H1 (cell line): ENCODE data around the gene UBAC1. TPM values are rescaled to one million over a fixed set of nuclear protein-coding genes. Genes with fewer than 3 reads are reported as not detected.

Experiments used
- CTCF ChIA-PET: fragments of 300-600 bp; sonication (Branson Sonifier 250); formaldehyde crosslinking; loops from one replicate; lab custom pipeline; 2021; ENCODE audit not compliant: partially characterized antibody; lab: Charles Lee
- POLR2A ChIA-PET: fragments of 300-600 bp; sonication (Branson Sonifier 250); formaldehyde crosslinking; loops from one replicate; lab custom pipeline; 2021; ENCODE audit warnings: inconsistent platforms; ENCODE audit not compliant: partially characterized antibody; lab: Charles Lee
- DNase-seq, 2 experiments: peaks; one replicate each; pipeline versions ENCODE4 v3.0.0 to v3.0.0-alpha.2; 2010 to 2022; ENCODE audit warnings: low spot score in 2 of 2, low read depth in 1 of 2, mixed read lengths in 1 of 2
- FAIRE-seq: peaks from 2 replicates; lab custom pipeline; 2011; peaks lifted over from hg19 to GRCh38; lab: Jason Lieb, UNC
- H2AFZ ChIP-seq: 2 replicates; pipeline ENCODE4 v1.8.1; 2012; ENCODE audit warnings: low read length, inconsistent platforms
- H2AK5ac ChIP-seq: 2 replicates; pipeline ENCODE4 v1.6.1; 2013; ENCODE audit warnings: low read depth, low read length
- H2BK120ac ChIP-seq: replicated peaks from 2 replicates; pipeline ENCODE3; 2013; ENCODE audit warnings: low read depth, low read length, inconsistent platforms
- H2BK12ac ChIP-seq: 2 replicates; pipeline ENCODE4 v1.6.1; 2013; ENCODE audit warnings: low read depth, low read length
- H2BK15ac ChIP-seq: 2 replicates; pipeline ENCODE4 v1.6.1; 2013; ENCODE audit warnings: low read length
- H2BK20ac ChIP-seq: 2 replicates; pipeline ENCODE4 v1.6.1; 2013; ENCODE audit warnings: low read length
- H2BK5ac ChIP-seq: 2 replicates; pipeline ENCODE4 v1.6.1; 2013; ENCODE audit warnings: low read depth, low read length
- H3K14ac ChIP-seq: 2 replicates; pipeline ENCODE4 v1.6.1; 2013; ENCODE audit warnings: inconsistent platforms; ENCODE audit not compliant: insufficient read length
- H3K18ac ChIP-seq: 2 replicates; pipeline ENCODE4 v1.6.1; 2013; ENCODE audit warnings: low read length; ENCODE audit errors: extremely low read depth
- H3K23ac ChIP-seq: 2 replicates; pipeline ENCODE4 v1.6.1; 2013; ENCODE audit warnings: inconsistent platforms; ENCODE audit not compliant: insufficient read length
- H3K23me2 ChIP-seq: 2 replicates; pipeline ENCODE4 v1.6.1; 2013; ENCODE audit warnings: low read depth, low read length
- H3K27ac ChIP-seq: 2 replicates; pipeline ENCODE4 v1.6.1; 2011; ENCODE audit warnings: low read depth, low read length, inconsistent platforms
- H3K27me3 ChIP-seq, 4 experiments: replicated peaks in 1 of 4; 1 replicate in 1 of 4; 2 replicates in 3 of 4; pipeline versions ENCODE4 v1.6.1 to v1.8.1; 2011 to 2013; ENCODE audit warnings: low read length in 3 of 4, mild to moderate bottlenecking in 3 of 4, inconsistent platforms in 2 of 4, mixed read lengths in 2 of 4, moderate library complexity in 1 of 4; ENCODE audit not compliant: control insufficient read depth in 3 of 4, insufficient read depth in 3 of 4; ENCODE audit errors: extremely low read depth in 1 of 4
- H3K36me3 ChIP-seq, 4 experiments: 2 replicates each; pipeline versions ENCODE4 v1.6.1 to v1.8.1; 2011 to 2013; ENCODE audit warnings: mild to moderate bottlenecking in 4 of 4, low read length in 3 of 4, moderate library complexity in 2 of 4, control low read depth in 1 of 4, inconsistent platforms in 1 of 4; ENCODE audit not compliant: insufficient read depth in 4 of 4, control insufficient read depth in 2 of 4
- H3K4ac ChIP-seq: replicated peaks from 2 replicates; pipeline ENCODE3; 2013; ENCODE audit warnings: low read length, low read depth, mixed read lengths, inconsistent platforms; ENCODE audit not compliant: insufficient read length
- H3K4me1 ChIP-seq, 4 experiments: replicated peaks in 1 of 4; 1 replicate in 1 of 4; 2 replicates in 3 of 4; pipeline versions ENCODE4 v1.6.1 to v1.8.1; 2011 to 2013; ENCODE audit warnings: low read length in 3 of 4, inconsistent platforms in 2 of 4, mixed read lengths in 1 of 4; ENCODE audit not compliant: insufficient read depth in 4 of 4, control insufficient read depth in 3 of 4
- H3K4me2 ChIP-seq, 2 experiments: 2 replicates each; pipeline versions ENCODE4 v1.6.1 to v1.8.1; 2011 to 2013; ENCODE audit warnings: low read depth in 2 of 2, low read length in 2 of 2, control low read depth in 1 of 2, inconsistent platforms in 1 of 2, mild to moderate bottlenecking in 1 of 2; ENCODE audit not compliant: insufficient read depth in 1 of 2
- H3K4me3 ChIP-seq, 4 experiments: fragments of 200-600, 300-600 bp in 1 of 4; sonication (generic), shearing (Covaris generic), sonication (Bioruptor Twin) in 1 of 4; 2 replicates each; pipeline versions ENCODE4 v1.5.1 to v1.8.1; 2011 to 2016; ENCODE audit warnings: low read length in 4 of 4, low read depth in 3 of 4, control low read depth in 2 of 4, inconsistent platforms in 2 of 4, mild to moderate bottlenecking in 2 of 4, mixed read lengths in 1 of 4, moderate library complexity in 1 of 4; ENCODE audit not compliant: insufficient read depth in 2 of 4; ENCODE audit errors: extremely low read depth in 1 of 4
- H3K56ac ChIP-seq: replicated peaks from 2 replicates; pipeline ENCODE3; 2013; ENCODE audit warnings: low read depth, mild to moderate bottlenecking, mixed read lengths, low read length, inconsistent platforms; ENCODE audit not compliant: insufficient read length
- H3K79me1 ChIP-seq: 2 replicates; pipeline ENCODE4 v1.6.1; 2013; ENCODE audit warnings: low read depth, low read length, control low read depth
- H3K79me2 ChIP-seq, 2 experiments: 2 replicates each; pipeline versions ENCODE4 v1.6.1 to v1.8.1; 2012 to 2013; ENCODE audit warnings: low read length in 2 of 2, mild to moderate bottlenecking in 2 of 2, inconsistent platforms in 1 of 2; ENCODE audit not compliant: insufficient read depth in 2 of 2, control insufficient read depth in 1 of 2
- H3K9ac ChIP-seq, 4 experiments: replicated peaks in 1 of 4; 1 replicate in 1 of 4; 2 replicates in 3 of 4; pipeline versions ENCODE4 v1.6.1 to v1.8.1; 2011 to 2013; ENCODE audit warnings: low read depth in 3 of 4, low read length in 3 of 4, control low read depth in 2 of 4, mild to moderate bottlenecking in 2 of 4, moderate library complexity in 2 of 4, inconsistent platforms in 1 of 4; ENCODE audit errors: extremely low read depth in 1 of 4
- H3K9me3 ChIP-seq, 2 experiments: 2 replicates each; pipeline versions ENCODE4 v1.6.1 to v1.8.1; 2012 to 2013; ENCODE audit warnings: mild to moderate bottlenecking in 2 of 2, moderate library complexity in 2 of 2, control low read depth in 1 of 2, inconsistent platforms in 1 of 2, low read depth in 1 of 2, low read length in 1 of 2, mixed read lengths in 1 of 2; ENCODE audit not compliant: insufficient read depth in 2 of 2
- H4K20me1 ChIP-seq, 2 experiments: replicated peaks in 1 of 2; 2 replicates each; pipeline versions ENCODE3 to v1.8.1; 2011 to 2013; ENCODE audit warnings: inconsistent platforms in 2 of 2, low read length in 2 of 2, mild to moderate bottlenecking in 1 of 2; ENCODE audit not compliant: insufficient read depth in 2 of 2, control insufficient read depth in 1 of 2
- H4K5ac ChIP-seq: 2 replicates; pipeline ENCODE4 v1.6.1; 2013; ENCODE audit warnings: low read length, low read depth, mixed read lengths, inconsistent platforms; ENCODE audit not compliant: insufficient read length
- H4K8ac ChIP-seq: 2 replicates; pipeline ENCODE4 v1.8.0; 2013; ENCODE audit warnings: mild to moderate bottlenecking, moderate library complexity, low read length, inconsistent platforms; ENCODE audit not compliant: insufficient read depth; ENCODE audit errors: extremely low read depth
- H4K91ac ChIP-seq: replicated peaks from 2 replicates; pipeline ENCODE3; 2013; ENCODE audit warnings: low read length, mixed read lengths, inconsistent platforms; ENCODE audit not compliant: insufficient read length
- ATF3 ChIP-seq: IDR thresholded peaks from 2 replicates; pipeline ENCODE4 v1.6.1; 2011; ENCODE audit warnings: low read depth, mild to moderate bottlenecking, low read length; ENCODE audit not compliant: insufficient read depth
- CREB1 ChIP-seq: IDR thresholded peaks from 2 replicates; pipeline ENCODE4 v1.6.1; 2012; ENCODE audit warnings: inconsistent platforms
- HDAC2 ChIP-seq, 2 experiments: fragments of 300-600 bp in 1 of 2; sonication (generic) in 1 of 2; IDR thresholded peaks; 2 replicates each; pipeline ENCODE4 v1.6.1; 2011 to 2012; ENCODE audit warnings: low read depth in 2 of 2, low read length in 2 of 2, mild to moderate bottlenecking in 2 of 2, moderate library complexity in 2 of 2, borderline replicate concordance in 1 of 2, inconsistent platforms in 1 of 2
- KDM1A ChIP-seq: fragments of 200-600, 300-600 bp; sonication (generic); IDR thresholded peaks from 2 replicates; pipeline ENCODE4 v1.7.1; 2016; ENCODE audit warnings: mild to moderate bottlenecking, low read length, borderline replicate concordance
- SP2 ChIP-seq: IDR thresholded peaks from 2 replicates; pipeline ENCODE4 v1.6.1; 2012; ENCODE audit warnings: mild to moderate bottlenecking, low read length, inconsistent platforms
- TAF1 ChIP-seq: IDR thresholded peaks from 2 replicates; pipeline ENCODE4 v1.6.1; 2011; ENCODE audit warnings: mild to moderate bottlenecking, low read depth, low read length
- TAF7 ChIP-seq: optimal IDR thresholded peaks from 2 replicates; pipeline ENCODE3; 2011; ENCODE audit warnings: low read depth, mild to moderate bottlenecking, inconsistent platforms, low read length, moderate library complexity, borderline replicate concordance
- WGBS, 2 experiments: shearing (Covaris generic) in 1 of 2; methylation state at CpG; one replicate each; pipeline versions ENCODE4 v1.1.6 to v1.1.7; 2013 to 2015; ENCODE audit warnings: low lambda C conversion rate in 2 of 2, mixed read lengths in 2 of 2, inconsistent platforms in 1 of 2, low coverage in 1 of 2, missing lambda C conversion rate in 1 of 2; ENCODE audit not compliant: insufficient replicate concordance in 2 of 2, insufficient coverage in 1 of 2, insufficient read length in 1 of 2; ENCODE audit errors: extremely low coverage in 1 of 2, missing lambda C conversion rate in 1 of 2; 5-methylcytosine and 5-hydroxymethylcytosine counted together
- polyA plus RNA-seq, 7 experiments: library from polyadenylated mRNA; depleted of rRNA in 3 of 7; stranded (reverse) in 5 of 7; unstranded in 2 of 7; fragments of >200 nt in 5 of 7; fragments of 200-250 nt in 2 of 7; gene quantifications; 1 replicate in 5 of 7; 2 replicates in 1 of 7; 4 replicates in 1 of 7; pipeline versions ENCODE4 v1.2.1 to v1.2.3, GENCODE V29; 2011 to 2013; ENCODE audit warnings: missing spikeins in 2 of 7, mixed read lengths in 2 of 7
- total RNA-seq: library from RNA; stranded (reverse); fragmentation: NEBNext Ultra II Directional; extraction: Animal tissue kit (Norgen Biotek cat#: 25700); gene quantifications from 2 replicates; pipeline ENCODE4 v1.2.1, GENCODE V29; 2021

UBAC1 gene
- total and polyA plus RNA-seq, 2 of the 8 experiments (the other 6 are each of a cell fraction or from before 2014, with no cell fraction given): 59.3 to 85.2 TPM

GRCh38 chr9:135991771-135992170 lies 30.6 kb upstream of the UBAC1 start:
- no peaks in the 10 kb centered on the region for H3K36me3 ChIP-seq
- H3K9me3 ChIP-seq: no peaks in the 10 kb centered on the region
- H2BK15ac ChIP-seq: no peak overlapping the region
- H4K91ac ChIP-seq: peak overlapping the region; percentile 85
- H2BK5ac ChIP-seq: no peak overlapping the region
- H3K4me2 ChIP-seq: no peak overlapping the region
- no peak overlapping the region for H3K27ac ChIP-seq
- no peak overlapping the region for H2AK5ac ChIP-seq
- WGBS, 2 experiments: 85% methylated on average over 17 of the region's 18 CpGs; no CpG with 5 or more reads in 1 of the 2 experiments
- no peaks in the 10 kb centered on the region for H4K20me1 ChIP-seq
- H4K5ac ChIP-seq: no peak overlapping the region
- H3K4me1 ChIP-seq: peaks cover 9 to 34% (median 27%) of the 10 kb centered on the region in 4 experiments
- H3K79me2 ChIP-seq: no peaks in the 10 kb centered on the region
- no peaks in the 10 kb centered on the region for H3K79me1 ChIP-seq
- no peak overlapping the region for H3K56ac ChIP-seq
- 0 out of 2 replicates have a peak overlapping the region, but pooled peaks have one; percentile 61 for H2BK20ac ChIP-seq
- no peak overlapping the region; the same call in 1 of the 2 replicates for H3K18ac ChIP-seq
- H3K4me3 ChIP-seq: no peak overlapping the region
- H3K23me2 ChIP-seq: no peaks in the 10 kb centered on the region; the same call in 1 of the 2 replicates
- no peak overlapping the region for H4K8ac ChIP-seq
- no peak overlapping the region for H2BK120ac ChIP-seq
- H3K14ac ChIP-seq: no peak overlapping the region
- CTCF ChIA-PET: interaction anchor here (0.6 to 3.9 kb wide), 8 partner anchors 17 to 291 kb away, joined by 3 to 16 read pairs (median 3); no protein-coding TSS in a partner anchor
- H3K27me3 ChIP-seq: no peaks in the 10 kb centered on the region
- DNase-seq (no peak), FAIRE-seq (no peak)
- no peak overlapping the region for H2AFZ ChIP-seq
- POLR2A ChIA-PET: interaction anchor here (0.7 to 1.5 kb wide), 4 partner anchors 14 to 66 kb away, joined by 3 to 4 read pairs (median 3); no protein-coding TSS in a partner anchor
- H3K9ac ChIP-seq: no peak overlapping the region
- no peak overlapping the region for H3K23ac ChIP-seq
- H3K4ac ChIP-seq: peak overlapping the region; percentile 87
- H2BK12ac ChIP-seq: 0 out of 2 replicates have a peak overlapping the region, but pooled peaks have one; percentile 12
- TF ChIP-seq HDAC2 (IDR thresholded peaks at IDR 0.05; ENCODE audit: borderline replicate concordance in 1 of 2, low read depth in 2 of 2, low read length in 2 of 2) (no peak), ATF3 (no peak), TAF1 (no peak), TAF7 (no peak), CREB1 (no peak), KDM1A (no peak), SP2 (no peak)
